A549 (cell line): ENCODE measurements around the gene MYO18B.

Experiments used
- FOXS1 ChIP-seq: fragments of 250-450 bp; sonication (Bioruptor Pico); IDR thresholded peaks from 2 replicates; pipeline ENCODE4 v1.5.0; 2020; ENCODE audit warnings: mild to moderate bottlenecking, moderate library complexity
- JUN ChIP-seq, 2 experiments: fragments of >200 bp; sonication (Bioruptor Twin); formaldehyde crosslinking; IDR thresholded peaks; 2 replicates in 1 of 2; 3 replicates in 1 of 2; pipeline ENCODE4 v1.6.1; 2016 to 2017
- POLR2A ChIP-seq: IDR thresholded peaks from 2 replicates; pipeline ENCODE4 v1.6.1; 2012; ENCODE audit warnings: mild to moderate bottlenecking, low read length
- RAD21 ChIP-seq, 2 experiments: fragments of >200 bp in 1 of 2; sonication (Bioruptor Twin) in 1 of 2; formaldehyde crosslinking in 1 of 2; IDR thresholded peaks in 1 of 2; conservative IDR thresholded peaks in 1 of 2; 2 replicates in 1 of 2; 3 replicates in 1 of 2; pipeline ENCODE4 v1.6.1; 2012 to 2018; ENCODE audit warnings: inconsistent platforms in 1 of 2
- TFCP2L1 ChIP-seq: fragments of 250-450 bp; sonication (Bioruptor Pico); IDR thresholded peaks from 2 replicates; pipeline ENCODE4 v1.5.0; 2021; ENCODE audit warnings: mild to moderate bottlenecking
- TF ChIP-seq, protein P1 (sequence below): fragments of >200 bp; sonication (Bioruptor Twin); formaldehyde crosslinking; IDR thresholded peaks from 3 replicates; pipeline ENCODE4 v1.5.1; 2016
- TF ChIP-seq, protein P2 (sequence below): fragments of 450-650 bp; IDR thresholded peaks from 2 replicates; pipeline ENCODE4 v1.6.1; 2014; ENCODE audit warnings: antibody characterized with exemption

DNA sequence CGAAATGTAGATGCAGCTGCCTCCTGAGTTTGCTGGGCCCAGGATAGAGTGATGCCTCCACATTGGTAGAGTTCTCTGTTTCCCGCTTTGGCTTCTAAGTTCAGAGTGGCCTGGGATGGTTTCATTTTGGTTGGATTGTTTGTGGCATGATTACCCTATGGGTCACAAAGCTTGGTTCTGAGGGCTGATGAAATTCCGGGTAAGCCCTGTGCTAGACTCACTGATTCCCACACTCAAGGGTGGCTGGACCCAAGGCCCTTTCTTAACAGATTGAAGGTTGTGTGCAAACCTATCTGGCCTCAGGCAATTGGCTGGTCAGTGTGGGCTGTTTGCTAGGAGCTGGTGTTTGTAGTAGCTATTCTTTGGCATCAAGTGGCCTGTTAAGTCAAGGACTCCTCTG lies 158.4 kb downstream of the MYO18B start:
- TF ChIP-seq, protein P1, sequence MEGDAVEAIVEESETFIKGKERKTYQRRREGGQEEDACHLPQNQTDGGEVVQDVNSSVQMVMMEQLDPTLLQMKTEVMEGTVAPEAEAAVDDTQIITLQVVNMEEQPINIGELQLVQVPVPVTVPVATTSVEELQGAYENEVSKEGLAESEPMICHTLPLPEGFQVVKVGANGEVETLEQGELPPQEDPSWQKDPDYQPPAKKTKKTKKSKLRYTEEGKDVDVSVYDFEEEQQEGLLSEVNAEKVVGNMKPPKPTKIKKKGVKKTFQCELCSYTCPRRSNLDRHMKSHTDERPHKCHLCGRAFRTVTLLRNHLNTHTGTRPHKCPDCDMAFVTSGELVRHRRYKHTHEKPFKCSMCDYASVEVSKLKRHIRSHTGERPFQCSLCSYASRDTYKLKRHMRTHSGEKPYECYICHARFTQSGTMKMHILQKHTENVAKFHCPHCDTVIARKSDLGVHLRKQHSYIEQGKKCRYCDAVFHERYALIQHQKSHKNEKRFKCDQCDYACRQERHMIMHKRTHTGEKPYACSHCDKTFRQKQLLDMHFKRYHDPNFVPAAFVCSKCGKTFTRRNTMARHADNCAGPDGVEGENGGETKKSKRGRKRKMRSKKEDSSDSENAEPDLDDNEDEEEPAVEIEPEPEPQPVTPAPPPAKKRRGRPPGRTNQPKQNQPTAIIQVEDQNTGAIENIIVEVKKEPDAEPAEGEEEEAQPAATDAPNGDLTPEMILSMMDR = no peak
- no peak for TF ChIP-seq JUN (IDR thresholded peaks at IDR 0.05)
- no peak for TF ChIP-seq FOXS1 (CRISPR knock-in tag)
- TF ChIP-seq RAD21 (conservative IDR thresholded peaks at IDR 0.05 in 1 of 2, IDR thresholded peaks at IDR 0.05 in 1 of 2) = no peak
- no peak for TF ChIP-seq POLR2A
- no peak for TF ChIP-seq TFCP2L1 (CRISPR knock-in tag)
- TF ChIP-seq, protein P2, sequence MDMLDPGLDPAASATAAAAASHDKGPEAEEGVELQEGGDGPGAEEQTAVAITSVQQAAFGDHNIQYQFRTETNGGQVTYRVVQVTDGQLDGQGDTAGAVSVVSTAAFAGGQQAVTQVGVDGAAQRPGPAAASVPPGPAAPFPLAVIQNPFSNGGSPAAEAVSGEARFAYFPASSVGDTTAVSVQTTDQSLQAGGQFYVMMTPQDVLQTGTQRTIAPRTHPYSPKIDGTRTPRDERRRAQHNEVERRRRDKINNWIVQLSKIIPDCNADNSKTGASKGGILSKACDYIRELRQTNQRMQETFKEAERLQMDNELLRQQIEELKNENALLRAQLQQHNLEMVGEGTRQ = no peak
